ENCODE data around the gene PRCP. TPM values are rescaled to one million over a fixed set of nuclear protein-coding genes. Genes with fewer than 3 reads are reported as not detected.
"Not testable (repeated sequence)": the region's sequence is repeated elsewhere in the genome, so short reads cannot be mapped to it uniquely, and the experiment has no call there.

PRCP gene
- total RNA-seq, 1 experiment from 2014 or later: 57.0 TPM

DNA sequence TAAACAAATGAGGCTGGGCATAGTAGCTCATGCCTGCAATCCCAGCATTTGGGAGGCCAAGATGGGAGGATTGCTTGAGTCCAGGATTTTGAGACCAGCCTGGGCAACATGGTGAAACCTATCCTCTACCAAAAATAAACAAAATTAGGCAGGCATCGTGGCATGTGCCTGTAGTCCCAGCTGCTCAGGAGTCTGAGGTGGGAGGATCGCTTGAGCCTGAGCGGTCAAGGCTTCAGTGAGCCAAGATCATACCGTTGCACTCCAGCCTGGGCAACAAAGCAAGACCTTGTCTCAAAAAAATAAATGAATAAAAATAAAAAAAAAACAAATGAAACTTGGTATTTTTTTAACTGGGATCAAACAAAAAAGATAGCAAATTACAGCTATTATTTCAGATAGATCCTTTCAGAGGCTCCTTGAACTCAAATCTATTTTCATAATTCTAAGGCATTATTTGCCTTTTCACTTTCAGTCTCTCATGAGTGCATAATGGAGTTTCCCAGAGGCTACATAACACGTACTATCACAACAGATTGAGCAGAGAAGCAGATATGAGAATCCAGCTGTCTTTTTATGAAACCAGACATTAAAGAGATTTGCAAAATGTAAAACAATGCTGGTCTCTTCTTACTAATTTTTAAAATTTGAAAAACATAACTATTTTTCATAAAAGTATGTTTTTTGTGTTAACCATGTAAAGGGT is 24.4 kb upstream of the PRCP start:
- no peaks in the 10 kb centered on the region for H3K27me3 ChIP-seq (ENCODE audit: control insufficient read depth, insufficient read depth, low read length)
- no peak overlapping the region for H3K27ac ChIP-seq (ENCODE audit: low read length)
- H3K9me3 ChIP-seq (ENCODE audit: control insufficient read depth, insufficient read depth, low read depth, low read length): no peaks in the 10 kb centered on the region
- H3K4me3 ChIP-seq (ENCODE audit: low read depth in 2 of 2, low read length in 2 of 2): no peak overlapping the region
- no TSS peak for BruUV-seq (replicated peaks)
- DNase-seq (ENCODE audit: low read depth, low spot score) (no peak), ATAC-seq (no peak)
- in situ Hi-C loops (cut with HindIII; ENCODE audit: low pct_unique_long_range_greater_than_20kb, low sequenced_read_pairs): no loop called here
- POLR2A ChIA-PET: no interaction called here
- intact Hi-C loops (cut with micrococcal nuclease; ENCODE audit: unreplicated experiment): no loop called here
- H3K36me3 ChIP-seq (ENCODE audit: control insufficient read depth, insufficient read depth, low read length): peaks cover 5% of the 10 kb centered on the region; the same call in 1 of the 2 replicates
- CTCF ChIA-PET: interaction anchor here (0.7 kb wide), 2 partner anchors 37 to 123 kb away, joined by 3 read pairs; no protein-coding TSS in a partner anchor
- no peaks in the 10 kb centered on the region for H3K4me1 ChIP-seq (ENCODE audit: control insufficient read depth, insufficient read depth, low read length)
- TF ChIP-seq TCF7L2 (IDR thresholded peaks at IDR 0.05; ENCODE audit: low read depth, low read length): no peak
- no peak for TF ChIP-seq POLR2AphosphoS5 (IDR thresholded peaks at IDR 0.05; ENCODE audit: low read depth, low read length)
- TF ChIP-seq SIN3A (IDR thresholded peaks at IDR 0.05; ENCODE audit: borderline replicate concordance, insufficient read depth, low read depth, low read length): no peak
- TF ChIP-seq, protein P1, sequence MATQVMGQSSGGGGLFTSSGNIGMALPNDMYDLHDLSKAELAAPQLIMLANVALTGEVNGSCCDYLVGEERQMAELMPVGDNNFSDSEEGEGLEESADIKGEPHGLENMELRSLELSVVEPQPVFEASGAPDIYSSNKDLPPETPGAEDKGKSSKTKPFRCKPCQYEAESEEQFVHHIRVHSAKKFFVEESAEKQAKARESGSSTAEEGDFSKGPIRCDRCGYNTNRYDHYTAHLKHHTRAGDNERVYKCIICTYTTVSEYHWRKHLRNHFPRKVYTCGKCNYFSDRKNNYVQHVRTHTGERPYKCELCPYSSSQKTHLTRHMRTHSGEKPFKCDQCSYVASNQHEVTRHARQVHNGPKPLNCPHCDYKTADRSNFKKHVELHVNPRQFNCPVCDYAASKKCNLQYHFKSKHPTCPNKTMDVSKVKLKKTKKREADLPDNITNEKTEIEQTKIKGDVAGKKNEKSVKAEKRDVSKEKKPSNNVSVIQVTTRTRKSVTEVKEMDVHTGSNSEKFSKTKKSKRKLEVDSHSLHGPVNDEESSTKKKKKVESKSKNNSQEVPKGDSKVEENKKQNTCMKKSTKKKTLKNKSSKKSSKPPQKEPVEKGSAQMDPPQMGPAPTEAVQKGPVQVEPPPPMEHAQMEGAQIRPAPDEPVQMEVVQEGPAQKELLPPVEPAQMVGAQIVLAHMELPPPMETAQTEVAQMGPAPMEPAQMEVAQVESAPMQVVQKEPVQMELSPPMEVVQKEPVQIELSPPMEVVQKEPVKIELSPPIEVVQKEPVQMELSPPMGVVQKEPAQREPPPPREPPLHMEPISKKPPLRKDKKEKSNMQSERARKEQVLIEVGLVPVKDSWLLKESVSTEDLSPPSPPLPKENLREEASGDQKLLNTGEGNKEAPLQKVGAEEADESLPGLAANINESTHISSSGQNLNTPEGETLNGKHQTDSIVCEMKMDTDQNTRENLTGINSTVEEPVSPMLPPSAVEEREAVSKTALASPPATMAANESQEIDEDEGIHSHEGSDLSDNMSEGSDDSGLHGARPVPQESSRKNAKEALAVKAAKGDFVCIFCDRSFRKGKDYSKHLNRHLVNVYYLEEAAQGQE (IDR thresholded peaks at IDR 0.05; ENCODE audit: insufficient read depth in 1 of 2, low read depth in 2 of 2, low read length in 1 of 2): no peak
- TF ChIP-seq, protein P2, sequence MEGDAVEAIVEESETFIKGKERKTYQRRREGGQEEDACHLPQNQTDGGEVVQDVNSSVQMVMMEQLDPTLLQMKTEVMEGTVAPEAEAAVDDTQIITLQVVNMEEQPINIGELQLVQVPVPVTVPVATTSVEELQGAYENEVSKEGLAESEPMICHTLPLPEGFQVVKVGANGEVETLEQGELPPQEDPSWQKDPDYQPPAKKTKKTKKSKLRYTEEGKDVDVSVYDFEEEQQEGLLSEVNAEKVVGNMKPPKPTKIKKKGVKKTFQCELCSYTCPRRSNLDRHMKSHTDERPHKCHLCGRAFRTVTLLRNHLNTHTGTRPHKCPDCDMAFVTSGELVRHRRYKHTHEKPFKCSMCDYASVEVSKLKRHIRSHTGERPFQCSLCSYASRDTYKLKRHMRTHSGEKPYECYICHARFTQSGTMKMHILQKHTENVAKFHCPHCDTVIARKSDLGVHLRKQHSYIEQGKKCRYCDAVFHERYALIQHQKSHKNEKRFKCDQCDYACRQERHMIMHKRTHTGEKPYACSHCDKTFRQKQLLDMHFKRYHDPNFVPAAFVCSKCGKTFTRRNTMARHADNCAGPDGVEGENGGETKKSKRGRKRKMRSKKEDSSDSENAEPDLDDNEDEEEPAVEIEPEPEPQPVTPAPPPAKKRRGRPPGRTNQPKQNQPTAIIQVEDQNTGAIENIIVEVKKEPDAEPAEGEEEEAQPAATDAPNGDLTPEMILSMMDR (IDR thresholded peaks at IDR 0.05): no peak

DNA sequence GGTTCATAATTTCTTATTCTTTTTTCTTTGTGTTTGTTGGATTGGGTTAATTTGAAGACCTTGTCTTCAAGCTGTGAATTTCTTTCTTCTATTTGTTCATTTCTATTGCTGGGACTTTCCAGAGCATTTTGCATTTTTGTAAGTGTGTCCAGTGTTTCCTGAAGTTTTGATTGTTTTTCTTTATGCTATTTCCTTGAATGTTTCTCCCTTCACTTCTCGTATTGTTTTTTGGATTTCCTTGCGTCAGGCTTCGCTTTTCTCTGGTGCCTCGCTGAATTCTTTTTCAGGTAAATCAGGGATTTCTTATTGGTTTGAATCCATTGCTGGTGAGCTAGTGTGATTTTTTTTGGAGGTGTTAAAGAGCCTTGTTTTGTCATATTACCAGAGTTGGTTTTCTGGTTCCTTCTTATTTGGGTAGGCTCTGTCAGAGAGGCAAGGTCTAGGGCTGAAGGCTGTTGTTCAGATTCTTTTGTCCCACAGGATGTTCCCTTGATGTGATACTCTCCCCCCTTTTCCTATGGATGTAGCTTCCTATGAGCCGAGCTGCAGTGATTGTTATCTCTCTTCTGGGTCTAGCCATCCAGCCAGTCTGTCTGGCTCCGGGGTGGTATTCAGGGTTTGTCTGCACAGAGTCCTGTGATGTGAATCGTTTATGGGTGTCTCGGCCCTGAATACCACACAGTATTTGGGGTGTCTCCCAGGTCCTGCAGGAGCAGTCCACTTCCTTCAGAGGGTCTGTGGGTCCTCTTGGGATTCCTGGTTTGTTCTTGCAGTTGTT is 22.4 kb upstream of the PRCP start:
- H3K9me3 ChIP-seq (ENCODE audit: control insufficient read depth, insufficient read depth, low read depth, low read length); H3K27ac ChIP-seq (ENCODE audit: low read length); H3K27me3 ChIP-seq (ENCODE audit: control insufficient read depth, insufficient read depth, low read length); BruUV-seq (replicated peaks); H3K4me3 ChIP-seq (ENCODE audit: low read depth in 2 of 2, low read length in 2 of 2); ATAC-seq; intact Hi-C loops (cut with micrococcal nuclease; ENCODE audit: unreplicated experiment); POLR2A ChIA-PET; H3K4me1 ChIP-seq (ENCODE audit: control insufficient read depth, insufficient read depth, low read length); DNase-seq (ENCODE audit: low read depth, low spot score); CTCF ChIA-PET; H3K36me3 ChIP-seq (ENCODE audit: control insufficient read depth, insufficient read depth, low read length); in situ Hi-C loops (cut with HindIII; ENCODE audit: low pct_unique_long_range_greater_than_20kb, low sequenced_read_pairs): not testable (repeated sequence)

DNA sequence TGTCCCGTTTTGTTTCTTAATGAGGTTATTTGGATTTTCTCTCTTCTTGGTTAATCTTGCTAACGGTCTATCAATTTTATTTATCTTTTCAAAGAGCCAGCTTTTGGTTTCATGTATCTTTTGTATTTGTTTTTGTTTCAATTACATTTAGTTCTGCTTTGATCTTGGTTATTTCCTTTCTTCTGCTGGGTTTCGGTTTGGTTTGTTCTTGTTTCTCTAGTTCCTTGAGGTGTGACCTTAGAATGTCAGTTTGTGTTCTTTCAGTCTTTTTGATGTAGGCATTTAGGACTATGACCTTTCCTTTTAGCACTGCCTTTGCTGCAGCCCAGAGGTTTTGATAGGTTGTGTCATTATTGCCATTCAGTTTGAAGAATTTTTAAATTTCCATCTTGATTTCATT is 20.0 kb upstream of the PRCP start:
- ATAC-seq; POLR2A ChIA-PET; H3K9me3 ChIP-seq (ENCODE audit: control insufficient read depth, insufficient read depth, low read depth, low read length); H3K27ac ChIP-seq (ENCODE audit: low read length); CTCF ChIA-PET; DNase-seq (ENCODE audit: low read depth, low spot score); in situ Hi-C loops (cut with HindIII; ENCODE audit: low pct_unique_long_range_greater_than_20kb, low sequenced_read_pairs); H3K4me3 ChIP-seq (ENCODE audit: low read depth in 2 of 2, low read length in 2 of 2); H3K4me1 ChIP-seq (ENCODE audit: control insufficient read depth, insufficient read depth, low read length); intact Hi-C loops (cut with micrococcal nuclease; ENCODE audit: unreplicated experiment); H3K36me3 ChIP-seq (ENCODE audit: control insufficient read depth, insufficient read depth, low read length); BruUV-seq (replicated peaks); H3K27me3 ChIP-seq (ENCODE audit: control insufficient read depth, insufficient read depth, low read length): not testable (repeated sequence)

DNA sequence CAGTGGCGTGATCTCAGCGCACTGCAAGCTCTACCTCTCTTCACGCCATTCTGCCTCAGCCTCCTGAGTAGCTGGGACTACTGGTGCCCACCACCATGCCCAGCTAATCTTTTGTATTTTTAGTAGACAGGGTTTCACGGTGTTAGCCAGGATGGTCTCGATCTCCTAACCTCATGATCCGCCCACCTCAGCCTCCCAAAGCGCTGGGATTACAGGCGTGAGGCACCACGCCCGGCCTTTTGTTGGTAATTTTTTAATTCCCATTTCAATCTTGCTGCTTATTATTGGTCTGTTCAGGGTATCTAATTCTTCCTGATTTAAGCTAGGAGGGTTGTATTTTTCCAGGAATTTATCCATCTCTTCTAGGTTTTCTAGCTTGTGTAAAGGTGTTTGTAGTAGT is 19.6 kb upstream of the PRCP start:
- H3K4me3 ChIP-seq (ENCODE audit: low read depth in 2 of 2, low read length in 2 of 2); H3K4me1 ChIP-seq (ENCODE audit: control insufficient read depth, insufficient read depth, low read length); DNase-seq (ENCODE audit: low read depth, low spot score); H3K36me3 ChIP-seq (ENCODE audit: control insufficient read depth, insufficient read depth, low read length); POLR2A ChIA-PET; H3K27me3 ChIP-seq (ENCODE audit: control insufficient read depth, insufficient read depth, low read length); intact Hi-C loops (cut with micrococcal nuclease; ENCODE audit: unreplicated experiment); in situ Hi-C loops (cut with HindIII; ENCODE audit: low pct_unique_long_range_greater_than_20kb, low sequenced_read_pairs); BruUV-seq (replicated peaks); CTCF ChIA-PET; H3K9me3 ChIP-seq (ENCODE audit: control insufficient read depth, insufficient read depth, low read depth, low read length); ATAC-seq; H3K27ac ChIP-seq (ENCODE audit: low read length): not testable (repeated sequence)
